Endothelial cell of umbilical vein (primary cell): ENCODE measurements around the gene AGTPBP1. TPM values are rescaled to one million over a fixed set of nuclear protein-coding genes. Genes with fewer than 3 reads are reported as not detected.

Experiments used
- BruUV-seq: library from RNA; stranded (reverse); fragments of 400-500 nt; replicated peaks from 2 replicates; lab custom pipeline; 2021; lab: Mats Ljungman, UMichigan
- CTCF ChIA-PET: fragments of 300-600, 350-600 bp; sonication (Branson Sonifier 250); formaldehyde crosslinking; loops from one replicate; lab custom pipeline; 2021; ENCODE audit warnings: antibody characterized with exemption, inconsistent platforms; lab: Charles Lee
- POLR2A ChIA-PET: fragments of 300-600, 350-600 bp; sonication (Branson Sonifier 250); formaldehyde crosslinking; loops from one replicate; lab custom pipeline; 2021; ENCODE audit warnings: antibody characterized with exemption, inconsistent platforms; lab: Charles Lee
- DNase-seq: peaks from one replicate; pipeline ENCODE4 v3.0.0-alpha.2; 2011; ENCODE audit warnings: low read depth, low spot score
- FAIRE-seq: peaks from 2 replicates; lab custom pipeline; 2011; peaks lifted over from hg19 to GRCh38; lab: Jason Lieb, UNC
- H2AFZ ChIP-seq: 2 replicates; pipeline ENCODE4 v1.6.0; 2012; ENCODE audit warnings: low read depth, low read length, control low read depth, inconsistent platforms
- H3K27ac ChIP-seq: 2 replicates; pipeline ENCODE4 v1.5.1; 2011; ENCODE audit warnings: low read depth, mild to moderate bottlenecking, control low read depth, low read length, moderate library complexity; ENCODE audit not compliant: insufficient read depth
- H3K27me3 ChIP-seq, 2 experiments: 2 replicates each; pipeline versions ENCODE4 v1.6.0 to v1.6.1; 2011; ENCODE audit warnings: low read length in 2 of 2, mixed read lengths in 1 of 2; ENCODE audit not compliant: control insufficient read depth in 2 of 2, insufficient read depth in 2 of 2
- H3K36me3 ChIP-seq, 2 experiments: 2 replicates in 1 of 2; 3 replicates in 1 of 2; pipeline ENCODE4 v1.5.1; 2011; ENCODE audit warnings: low read length in 2 of 2, mild to moderate bottlenecking in 1 of 2, moderate library complexity in 1 of 2; ENCODE audit not compliant: control insufficient read depth in 2 of 2, insufficient read depth in 2 of 2; ENCODE audit errors: extremely low read depth in 1 of 2
- H3K4me1 ChIP-seq: 3 replicates; pipeline ENCODE4 v1.5.1; 2011; ENCODE audit warnings: mild to moderate bottlenecking, low read length; ENCODE audit not compliant: control insufficient read depth, insufficient read depth; ENCODE audit errors: extremely low read depth
- H3K4me2 ChIP-seq: 2 replicates; pipeline ENCODE4 v1.6.1; 2011; ENCODE audit warnings: low read length, control low read depth, mixed read lengths; ENCODE audit not compliant: insufficient read depth
- H3K4me3 ChIP-seq, 3 experiments: fragments of 200-600 bp in 1 of 3; sonication (generic), shearing (Covaris generic) in 1 of 3; replicated peaks in 1 of 3; 2 replicates each; pipeline ENCODE4 v1.5.1; 2011 to 2016; ENCODE audit warnings: control low read depth in 3 of 3, low read length in 3 of 3, mild to moderate bottlenecking in 2 of 3, inconsistent platforms in 1 of 3, low read depth in 1 of 3, moderate library complexity in 1 of 3; ENCODE audit not compliant: insufficient read depth in 1 of 3
- H3K79me2 ChIP-seq: 2 replicates; pipeline ENCODE4 v1.6.0; 2012; ENCODE audit warnings: low read length, inconsistent platforms; ENCODE audit not compliant: control insufficient read depth, insufficient read depth
- H3K9ac ChIP-seq: replicated peaks from 2 replicates; pipeline ENCODE3; 2011; ENCODE audit warnings: low read length, control low read depth; ENCODE audit not compliant: insufficient read depth; ENCODE audit errors: extremely low read depth
- H3K9me1 ChIP-seq: replicated peaks from 3 replicates; pipeline ENCODE4 v1.6.0; 2011; ENCODE audit warnings: mild to moderate bottlenecking, low read length; ENCODE audit not compliant: control insufficient read depth, insufficient read depth; ENCODE audit errors: extremely low read depth
- H3K9me3 ChIP-seq: replicated peaks from 2 replicates; pipeline ENCODE4 v1.5.1; 2012; ENCODE audit warnings: low read length, inconsistent platforms; ENCODE audit not compliant: control insufficient read depth, insufficient read depth
- H4K20me1 ChIP-seq: replicated peaks from 2 replicates; pipeline ENCODE3; 2011; ENCODE audit warnings: mild to moderate bottlenecking, low read length; ENCODE audit not compliant: control insufficient read depth, insufficient read depth; ENCODE audit errors: extremely low read depth
- EZH2 ChIP-seq: IDR thresholded peaks from 2 replicates; pipeline ENCODE4 v1.6.1; 2012; ENCODE audit warnings: borderline replicate concordance, low read depth, mild to moderate bottlenecking, moderate library complexity, low read length, inconsistent platforms; ENCODE audit not compliant: severe bottlenecking
- FOS ChIP-seq: IDR thresholded peaks from 2 replicates; pipeline ENCODE4 v1.6.1; 2011; ENCODE audit warnings: mild to moderate bottlenecking, low read length, moderate library complexity, borderline replicate concordance; ENCODE audit not compliant: insufficient read depth
- GATA2 ChIP-seq: IDR thresholded peaks from 2 replicates; pipeline ENCODE4 v1.7.0; 2011; ENCODE audit warnings: low read depth, mild to moderate bottlenecking, moderate library complexity, mixed read lengths, low read length; ENCODE audit not compliant: insufficient read length, insufficient read depth
- MYC ChIP-seq: IDR thresholded peaks from one replicate; pipeline ENCODE4 v1.6.1; 2011; ENCODE audit warnings: mild to moderate bottlenecking, low read depth, low read length
- POLR2A ChIP-seq: IDR thresholded peaks from 2 replicates; pipeline ENCODE4 v1.6.1; 2012; ENCODE audit warnings: low read depth, mild to moderate bottlenecking, control low read depth, low read length
- POLR2AphosphoS5 ChIP-seq: IDR thresholded peaks from 2 replicates; pipeline ENCODE4 v1.6.1; 2012; ENCODE audit warnings: low read depth, mild to moderate bottlenecking, control low read depth, low read length, moderate library complexity; ENCODE audit not compliant: insufficient read depth
- dilution Hi-C: fragments of 300-500 bp; cut with MboI; formaldehyde crosslinking; loops from one replicate; pipeline ENCODE4 v1.15.0; 2019; ENCODE audit warnings: low sequenced_read_pairs; ENCODE audit not compliant: extremely low pct_ligation_motif_present
- intact Hi-C: fragments of 100-400 bp; cut with micrococcal nuclease; formaldehyde crosslinking; loops from one replicate; pipeline ENCODE4 v1.10.0; 2022
- polyA plus RNA-seq, 4 experiments: library from polyadenylated mRNA; depleted of rRNA in 3 of 4; stranded (reverse) in 3 of 4; unstranded in 1 of 4; fragments of >200 nt; gene quantifications; 2 replicates each; pipeline versions ENCODE4 v1.2.1 to v1.2.3, GENCODE V29; 2011 to 2012; ENCODE audit warnings: missing spikeins in 1 of 4
- total RNA-seq: library from RNA; stranded (reverse); gene quantifications from 2 replicates; pipeline ENCODE4 v1.2.3, GENCODE V29; 2021
- TF ChIP-seq, protein P1 (sequence below): IDR thresholded peaks from 2 replicates; pipeline ENCODE4 v1.6.1; 2011; ENCODE audit not compliant: insufficient read depth, insufficient read length
- TF ChIP-seq, protein P2 (sequence below), 2 donors: IDR thresholded peaks; 1 replicate in 1 of 2; 2 replicates in 1 of 2; pipeline ENCODE4 v1.5.1; 2011; ENCODE audit warnings: low read length in 2 of 2, mild to moderate bottlenecking in 2 of 2, moderate library complexity in 2 of 2, control low read depth in 1 of 2, inconsistent platforms in 1 of 2, low read depth in 1 of 2; ENCODE audit not compliant: insufficient read depth in 1 of 2; ENCODE audit errors: extremely low read depth in 1 of 2

The AGTPBP1 gene
- total and polyA plus RNA-seq, 2 donors (not counting 3 experiments of a cell fraction or from before 2014, with no cell fraction given) = 4.2 to 18.4 TPM

DNA sequence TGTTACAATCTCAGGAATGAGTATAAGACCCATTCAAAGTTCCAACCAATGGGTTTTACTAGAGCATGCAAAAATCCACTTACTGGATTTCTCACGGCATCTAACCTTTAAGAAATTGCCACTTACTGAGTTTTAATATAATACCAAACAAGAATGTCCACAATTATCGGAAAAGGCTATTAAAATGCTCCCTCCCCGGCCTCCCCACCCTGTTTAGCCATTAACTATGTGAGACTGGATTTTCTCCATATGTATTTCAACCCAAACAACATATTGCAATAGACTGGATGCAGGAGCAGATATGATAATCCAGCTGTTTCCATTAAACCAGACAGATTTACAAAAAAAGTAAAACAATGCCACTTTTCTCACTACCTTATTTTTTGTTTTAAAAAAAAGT, 4.1 kb downstream of the AGTPBP1 start:
- Histone ChIP-seq H3K9me3 (no peaks in the 10 kb centered on the region), H3K9ac (no peak overlapping the region), H3K4me1 (peaks cover 14% of the 10 kb centered on the region), H3K4me2 (no peak overlapping the region), H3K79me2 (peaks cover 37% of the 10 kb centered on the region), H3K9me1 (no peaks in the 10 kb centered on the region), H4K20me1 (peaks cover 2% of the 10 kb centered on the region), H2AFZ (no peak overlapping the region), H3K36me3 (no peaks in the 10 kb centered on the region), H3K27ac (no peak overlapping the region), H3K4me3 (no peak overlapping the region), H3K27me3 (no peaks in the 10 kb centered on the region)
- TF ChIP-seq POLR2A (no peak), FOS (no peak), MYC (no peak), POLR2AphosphoS5 (no peak), GATA2 (no peak)
- TF ChIP-seq, protein P1, sequence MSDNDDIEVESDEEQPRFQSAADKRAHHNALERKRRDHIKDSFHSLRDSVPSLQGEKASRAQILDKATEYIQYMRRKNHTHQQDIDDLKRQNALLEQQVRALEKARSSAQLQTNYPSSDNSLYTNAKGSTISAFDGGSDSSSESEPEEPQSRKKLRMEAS = no peak
- DNase-seq (no peak), FAIRE-seq (no peak)
- no TSS peak for BruUV-seq
- intact Hi-C loops (no loop called here), dilution Hi-C loops (no loop called here)
- ChIA-PET CTCF (interaction anchor here (1.1 kb wide), 1 partner anchor 39 kb away, joined by 3 read pairs; no protein-coding TSS in a partner anchor), POLR2A (no interaction called here)

DNA sequence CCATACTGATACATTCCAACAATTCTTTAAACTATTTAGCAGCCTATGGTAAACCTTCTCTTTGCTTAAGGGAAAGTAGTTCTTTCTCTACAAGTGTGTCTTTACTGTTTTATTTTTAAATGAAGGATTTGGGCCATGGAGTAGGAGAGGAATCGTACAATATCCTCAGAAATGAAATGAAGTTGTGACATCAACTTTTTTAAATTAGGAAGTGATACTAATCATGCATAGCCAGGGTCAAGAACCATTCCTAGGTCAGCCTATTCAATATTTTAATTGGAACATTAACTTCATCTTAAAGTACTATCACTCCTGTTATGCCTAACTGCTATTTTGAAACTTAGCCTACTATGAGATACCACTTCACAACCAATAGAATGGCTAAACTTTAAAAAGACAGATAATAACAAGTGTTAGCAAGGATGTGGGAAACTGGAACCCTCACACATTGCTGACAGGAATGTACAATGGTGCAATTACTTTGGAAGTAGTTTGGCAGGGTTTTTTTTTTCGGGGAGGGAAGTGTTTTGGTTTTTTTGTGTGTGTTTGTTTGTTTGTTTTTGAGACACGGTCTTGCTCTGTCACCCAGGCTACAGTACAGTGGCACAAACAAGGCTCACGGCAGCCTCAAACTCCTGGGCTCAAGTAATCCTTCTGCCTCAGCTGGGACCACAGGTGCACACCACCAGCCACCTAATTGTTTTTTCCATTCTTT, 10.7 kb downstream of the AGTPBP1 start:
- no peak overlapping the region for H3K4me3 ChIP-seq
- no peak overlapping the region for H3K9ac ChIP-seq
- H3K9me3 ChIP-seq = no peaks in the 10 kb centered on the region
- FAIRE-seq (no peak), DNase-seq (no peak)
- no peak overlapping the region for H3K4me2 ChIP-seq
- no peaks in the 10 kb centered on the region for H3K9me1 ChIP-seq
- H3K4me1 ChIP-seq = no peaks in the 10 kb centered on the region
- peaks cover 5% of the 10 kb centered on the region for H4K20me1 ChIP-seq
- ChIA-PET CTCF (no interaction called here), POLR2A (no interaction called here)
- no peaks in the 10 kb centered on the region for H3K36me3 ChIP-seq
- no peak overlapping the region for H2AFZ ChIP-seq
- intact Hi-C loops = no loop called here
- dilution Hi-C loops = no loop called here
- H3K79me2 ChIP-seq = peaks cover 18% of the 10 kb centered on the region
- no peak for TF ChIP-seq FOS
- TF ChIP-seq, protein P2, sequence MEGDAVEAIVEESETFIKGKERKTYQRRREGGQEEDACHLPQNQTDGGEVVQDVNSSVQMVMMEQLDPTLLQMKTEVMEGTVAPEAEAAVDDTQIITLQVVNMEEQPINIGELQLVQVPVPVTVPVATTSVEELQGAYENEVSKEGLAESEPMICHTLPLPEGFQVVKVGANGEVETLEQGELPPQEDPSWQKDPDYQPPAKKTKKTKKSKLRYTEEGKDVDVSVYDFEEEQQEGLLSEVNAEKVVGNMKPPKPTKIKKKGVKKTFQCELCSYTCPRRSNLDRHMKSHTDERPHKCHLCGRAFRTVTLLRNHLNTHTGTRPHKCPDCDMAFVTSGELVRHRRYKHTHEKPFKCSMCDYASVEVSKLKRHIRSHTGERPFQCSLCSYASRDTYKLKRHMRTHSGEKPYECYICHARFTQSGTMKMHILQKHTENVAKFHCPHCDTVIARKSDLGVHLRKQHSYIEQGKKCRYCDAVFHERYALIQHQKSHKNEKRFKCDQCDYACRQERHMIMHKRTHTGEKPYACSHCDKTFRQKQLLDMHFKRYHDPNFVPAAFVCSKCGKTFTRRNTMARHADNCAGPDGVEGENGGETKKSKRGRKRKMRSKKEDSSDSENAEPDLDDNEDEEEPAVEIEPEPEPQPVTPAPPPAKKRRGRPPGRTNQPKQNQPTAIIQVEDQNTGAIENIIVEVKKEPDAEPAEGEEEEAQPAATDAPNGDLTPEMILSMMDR (IDR thresholded peaks at IDR 0.05; ENCODE audit: extremely low read depth in 1 of 2, insufficient read depth in 1 of 2, low read depth in 1 of 2, low read length in 2 of 2) = no peak
- TF ChIP-seq POLR2A = no peak
- TF ChIP-seq GATA2 = no peak
- no peak for TF ChIP-seq EZH2
- no peak for TF ChIP-seq POLR2AphosphoS5
- TF ChIP-seq MYC = no peak
- TF ChIP-seq, protein P1 = no peak
- no peaks in the 10 kb centered on the region for H3K27me3 ChIP-seq
- no peak overlapping the region for H3K27ac ChIP-seq
- no TSS peak for BruUV-seq
